ENCODE data around the gene SFXN1.

The SFXN1 gene

DNA sequence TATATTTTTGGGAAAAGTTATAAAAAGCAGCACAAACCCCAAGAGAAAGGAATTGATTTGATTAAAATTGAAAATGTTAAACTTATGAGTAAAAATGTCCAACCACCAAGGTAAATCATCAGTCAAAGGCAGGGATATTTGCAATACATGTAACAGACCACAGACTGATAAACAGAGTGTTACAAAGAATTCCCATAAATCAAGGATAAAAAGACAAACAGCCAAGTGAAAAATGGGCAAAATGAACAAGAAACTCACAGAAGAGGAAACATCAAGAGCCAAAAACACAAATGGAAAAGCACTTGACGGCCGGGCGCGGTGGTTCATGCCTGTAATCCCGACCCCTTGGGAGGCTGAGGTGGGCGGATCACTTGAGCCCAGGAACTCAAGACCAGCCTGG is 98.2 kb downstream of the SFXN1 start:
- Histone ChIP-seq H3K4me3 (ENCODE audit: low read depth in 1 of 2, low read length in 2 of 2) (no peak overlapping the region), H3K27ac (ENCODE audit: low read depth, low read length) (no peak overlapping the region), H3K4me1 (ENCODE audit: insufficient read depth, low read length) (no peaks in the 10 kb centered on the region), H3K27me3 (ENCODE audit: control insufficient read depth in 1 of 2, insufficient read depth in 2 of 2, low read length in 2 of 2) (peaks cover 0 to 5% of the 10 kb centered on the region in 2 donors), H3K9ac (ENCODE audit: low read length) (no peak overlapping the region), H3K36me3 (ENCODE audit: insufficient read depth, low read length) (no peaks in the 10 kb centered on the region), H3K9me3 (ENCODE audit: low read length) (no peaks in the 10 kb centered on the region)
